GM12878 (cell line): ENCODE measurements around the gene TM9SF4. TPM values are rescaled to one million over a fixed set of nuclear protein-coding genes. Genes with fewer than 3 reads are reported as not detected.

Source experiments
- ATAC-seq: fragments of 200-7000 bp; cut with Tn5 transposase; 3 replicates; pipeline ENCODE4 v1.9.1; 2020; ENCODE audit warnings: mild to moderate bottlenecking, moderate library complexity
- BruUV-seq: library from RNA; stranded (reverse); fragments of 400-500 nt; replicated peaks from 2 replicates; lab custom pipeline; 2021; lab: Mats Ljungman, UMichigan
- CTCF ChIA-PET: fragments of 300-600 bp; sonication (Branson Sonifier 250); formaldehyde crosslinking; extraction: SDS; loops from one replicate; lab custom pipeline; 2021; ENCODE audit warnings: inconsistent platforms; lab: Yijun Ruan, JAX
- POLR2A ChIA-PET: fragments of 350-600 bp; formaldehyde crosslinking; extraction: SDS; loops from one replicate; lab custom pipeline; 2021; ENCODE audit warnings: inconsistent platforms; lab: Charles Lee
- RAD21 ChIA-PET: fragments of 300-600 bp; sonication (Branson Sonifier 250); formaldehyde crosslinking; loops from one replicate; lab custom pipeline; 2023; ENCODE audit warnings: antibody characterized with exemption; ENCODE audit not compliant: unreplicated experiment; lab: Charles Lee
- SMC1A ChIA-PET: fragments of 300-600 bp; sonication (Branson Sonifier 250); formaldehyde crosslinking; loops from one replicate; lab custom pipeline; 2023; ENCODE audit not compliant: unreplicated experiment, uncharacterized antibody; lab: Charles Lee
- DNase-seq: peaks from one replicate; pipeline ENCODE4 v3.0.0-alpha.2; 2011; ENCODE audit warnings: low read depth, low spot score
- FAIRE-seq: peaks from 3 replicates; lab custom pipeline; 2011; peaks lifted over from hg19 to GRCh38; lab: Jason Lieb, UNC
- H2AFZ ChIP-seq: 2 replicates; pipeline ENCODE4 v1.6.0; 2011; ENCODE audit warnings: low read depth, low read length, control low read depth; ENCODE audit not compliant: control insufficient read depth
- H3K27ac ChIP-seq: 2 replicates; pipeline ENCODE4 v1.5.1; 2011; ENCODE audit warnings: control low read depth; ENCODE audit not compliant: control insufficient read depth, insufficient read depth
- H3K27me3 ChIP-seq, 2 experiments: replicated peaks in 1 of 2; 2 replicates each; pipeline versions ENCODE4 v1.6.0 to v1.6.1; 2011; ENCODE audit warnings: low read length in 1 of 2; ENCODE audit not compliant: control insufficient read depth in 2 of 2, insufficient read depth in 2 of 2
- H3K36me3 ChIP-seq, 2 experiments: 2 replicates each; pipeline ENCODE4 v1.5.1; 2011; ENCODE audit warnings: low read length in 1 of 2; ENCODE audit not compliant: control insufficient read depth in 2 of 2, insufficient read depth in 2 of 2
- H3K4me1 ChIP-seq: 2 replicates; pipeline ENCODE4 v1.6.1; 2011; ENCODE audit warnings: mild to moderate bottlenecking, low read length, moderate library complexity, mixed read lengths; ENCODE audit not compliant: control insufficient read depth, insufficient read depth
- H3K4me2 ChIP-seq: 2 replicates; pipeline ENCODE4 v1.6.0; 2011; ENCODE audit warnings: control low read depth; ENCODE audit not compliant: control insufficient read depth, insufficient read depth
- H3K4me3 ChIP-seq: fragments of 200-600 bp; sonication (generic); 2 replicates; pipeline ENCODE4 v1.5.1; 2016
- H3K79me2 ChIP-seq: 2 replicates; pipeline ENCODE4 v1.6.0; 2011; ENCODE audit warnings: low read length; ENCODE audit not compliant: control insufficient read depth, insufficient read depth
- H3K9ac ChIP-seq: 2 replicates; pipeline ENCODE4 v1.8.0; 2011; ENCODE audit warnings: low read length, control low read depth, mixed read lengths; ENCODE audit not compliant: control insufficient read depth, insufficient read depth
- H3K9me3 ChIP-seq: replicated peaks from 3 replicates; pipeline ENCODE4 v1.5.1; 2011; ENCODE audit warnings: mild to moderate bottlenecking, low read length; ENCODE audit not compliant: control insufficient read depth, insufficient read depth
- H4K20me1 ChIP-seq: 2 replicates; pipeline ENCODE4 v1.6.0; 2011; ENCODE audit not compliant: control insufficient read depth, insufficient read depth
- BCL11A ChIP-seq: IDR thresholded peaks from 2 replicates; pipeline ENCODE4 v1.6.1; 2011; ENCODE audit warnings: low read depth, low read length
- CREM ChIP-seq: IDR thresholded peaks from 2 replicates; pipeline ENCODE4 v1.6.1; 2014; ENCODE audit warnings: antibody characterized with exemption, low read depth
- EED ChIP-seq: sonication (generic); IDR thresholded peaks from 2 replicates; pipeline ENCODE4 v1.6.1; 2016; ENCODE audit warnings: antibody characterized with exemption, low read depth
- EP300 ChIP-seq, 2 experiments: fragments of 150-350 bp in 1 of 2; IDR thresholded peaks; 2 replicates each; pipeline ENCODE4 v1.6.1; 2011 to 2012; ENCODE audit warnings: low read depth in 2 of 2, low read length in 2 of 2, borderline replicate concordance in 1 of 2, improper control_type of control experiment in 1 of 2, inconsistent platforms in 1 of 2; ENCODE audit not compliant: control insufficient read depth in 1 of 2
- FOS ChIP-seq: IDR thresholded peaks from 3 replicates; pipeline ENCODE4 v1.6.1; 2011; ENCODE audit warnings: borderline replicate concordance; ENCODE audit not compliant: insufficient read length; ENCODE audit errors: extremely low read depth
- FOXK2 ChIP-seq: fragments of 450-650 bp; IDR thresholded peaks from 2 replicates; pipeline ENCODE4 v1.6.1; 2017; ENCODE audit warnings: mild to moderate bottlenecking, moderate library complexity
- HDAC2 ChIP-seq: fragments of 200-600 bp; sonication (generic); IDR thresholded peaks from 2 replicates; pipeline ENCODE4 v1.6.1; 2017
- NFYB ChIP-seq: IDR thresholded peaks from 2 replicates; pipeline ENCODE4 v1.6.1; 2011; ENCODE audit warnings: low read depth, mild to moderate bottlenecking, low read length, improper control_type of control experiment, moderate library complexity; ENCODE audit not compliant: insufficient read depth
- RFX5 ChIP-seq: IDR thresholded peaks from 2 replicates; pipeline ENCODE4 v1.6.1; 2011; ENCODE audit warnings: low read depth, low read length, improper control_type of control experiment
- RUNX3 ChIP-seq: IDR thresholded peaks from 2 replicates; pipeline ENCODE4 v1.6.1; 2012; ENCODE audit warnings: low read length, inconsistent platforms
- SKIL ChIP-seq: fragments of 450-650 bp; IDR thresholded peaks from 2 replicates; pipeline ENCODE4 v1.6.1; 2017; ENCODE audit warnings: mild to moderate bottlenecking, low read depth, inconsistent platforms; ENCODE audit not compliant: poor library complexity, severe bottlenecking
- SMAD1 ChIP-seq: fragments of 450-650 bp; IDR thresholded peaks from 2 replicates; pipeline ENCODE4 v1.6.1; 2018; ENCODE audit warnings: mild to moderate bottlenecking, low read depth; ENCODE audit not compliant: partially characterized antibody
- SMC3 ChIP-seq: IDR thresholded peaks from 2 replicates; pipeline ENCODE4 v1.6.1; 2011; ENCODE audit warnings: low read length, improper control_type of control experiment, borderline replicate concordance
- STAT1 ChIP-seq: fragments of 450-650 bp; conservative IDR thresholded peaks from 2 replicates; pipeline ENCODE4 v1.6.1; 2014; ENCODE audit warnings: antibody characterized with exemption, mild to moderate bottlenecking
- TCF3 ChIP-seq: IDR thresholded peaks from 2 replicates; pipeline ENCODE4 v1.6.1; 2012; ENCODE audit warnings: low read depth, mild to moderate bottlenecking, low read length, borderline replicate concordance; ENCODE audit not compliant: insufficient read depth
- ZBTB33 ChIP-seq: fragments of 450-650 bp; IDR thresholded peaks from 2 replicates; pipeline ENCODE4 v1.6.1; 2017; ENCODE audit warnings: mild to moderate bottlenecking
- ZNF217 ChIP-seq: fragments of 450-650 bp; IDR thresholded peaks from 2 replicates; pipeline ENCODE4 v1.6.1; 2017; ENCODE audit warnings: antibody characterized with exemption, mild to moderate bottlenecking
- ZNF24 ChIP-seq: fragments of 450-650 bp; IDR thresholded peaks from 2 replicates; pipeline ENCODE4 v1.6.1; 2017; ENCODE audit warnings: antibody characterized with exemption, mild to moderate bottlenecking
- ZNF274 ChIP-seq: IDR thresholded peaks from one replicate; pipeline ENCODE4 v1.8.0; 2011; ENCODE audit not compliant: insufficient read length, insufficient read depth
- WGBS: methylation state at CpG from one replicate; pipeline ENCODE4 v1.1.6; 2016; ENCODE audit warnings: low lambda C conversion rate; ENCODE audit not compliant: insufficient replicate concordance, insufficient coverage; ENCODE audit errors: missing lambda C conversion rate; 5-methylcytosine and 5-hydroxymethylcytosine counted together
- in situ Hi-C: fragments of 300-500 bp; cut with MboI; formaldehyde crosslinking; loops from 9 replicates; pipeline ENCODE4 v1.14.3; 2018; ENCODE audit warnings: mixed read lengths
- intact Hi-C: fragments of 100-400 bp; cut with micrococcal nuclease; formaldehyde crosslinking; loops from one replicate; pipeline ENCODE4 v1.14.2; 2022; ENCODE audit not compliant: unreplicated experiment
- polyA plus RNA-seq, 11 experiments: library from polyadenylated mRNA; depleted of rRNA in 4 of 11; unstranded in 6 of 11; stranded (reverse) in 5 of 11; fragments of >200 nt; fragmentation: Nextera tagmentation in 4 of 11; fragmentation: Illumina TruSeq in 1 of 11; extraction: Ambion mirVana in 4 of 11; extraction: Trizol in 1 of 11; gene quantifications; 1 replicate in 1 of 11; 2 replicates in 10 of 11; pipeline versions ENCODE4 v1.2.1 to v1.2.3, GENCODE V29; 2011 to 2016; ENCODE audit warnings: inconsistent platforms in 2 of 11, missing spikeins in 2 of 11, low read depth in 1 of 11
- total RNA-seq, 4 experiments: library from RNA; depleted of rRNA in 3 of 4; stranded (reverse); fragments of >200 nt in 3 of 4; fragmentation: Illumina TruSeq in 1 of 4; extraction: Trizol in 1 of 4; gene quantifications; 2 replicates each; pipeline versions ENCODE4 v1.2.1 to v1.2.3, GENCODE V29; 2013 to 2021

TM9SF4 gene
- total and polyA plus RNA-seq, 10 of the 15 experiments (the other 5 are each of a cell fraction or from before 2014, with no cell fraction given): 8.5 to 47.8 (median 24.3) TPM

GRCh38 chr20:32204205-32205109 is 94.9 kb downstream of the TM9SF4 start:
- Histone ChIP-seq H3K9ac (peak overlapping the region; percentile 98), H3K36me3 (peaks cover 6 to 25% of the 10 kb centered on the region in 2 experiments), H4K20me1 (no peaks in the 10 kb centered on the region; the same call in 1 of the 2 replicates), H3K9me3 (no peaks in the 10 kb centered on the region), H3K4me2 (peak overlapping the region; percentile 85), H3K27ac (peak overlapping the region; percentile 84), H3K4me1 (peaks cover 23% of the 10 kb centered on the region), H3K4me3 (peak overlapping the region; percentile 77), H2AFZ (no peak overlapping the region), H3K27me3 (no peaks in the 10 kb centered on the region), H3K79me2 (peaks cover 88% of the 10 kb centered on the region)
- DNase-seq (no peak), ATAC-seq (no peak), FAIRE-seq (no peak)
- intact Hi-C loops: loop anchor here (5.0 kb wide), 2 partner anchors 83 to 172 kb away; no protein-coding TSS in a partner anchor
- ChIA-PET RAD21 (interaction anchor here (0.5 to 2.8 kb wide), 10 partner anchors 27 to 225 kb away, joined by 3 to 22 read pairs (median 4); partner anchors contain the start of gene ASXL1), POLR2A (interaction anchor here (0.5 kb wide), 1 partner anchor 41 kb away, joined by 5 read pairs; no protein-coding TSS in a partner anchor), SMC1A (interaction anchor here (1.0 to 1.7 kb wide), 12 partner anchors 9 to 170 kb away, joined by 3 to 9 read pairs (median 3); no protein-coding TSS in a partner anchor), CTCF (interaction anchor here (0.8 to 1.6 kb wide), 3 partner anchors 75 to 170 kb away, joined by 3 to 5 read pairs (median 4); no protein-coding TSS in a partner anchor)
- WGBS: 42% methylated on average over 4 of the region's 4 CpGs
- no TSS peak for BruUV-seq
- in situ Hi-C loops: no loop called here
- no peak for TF ChIP-seq TCF3
- TF ChIP-seq CREM: peak; percentile 59; the same call in 1 of the 2 replicates
- no peak for TF ChIP-seq ZNF274
- TF ChIP-seq SMC3: no peak
- peak; percentile 10; the same call in 1 of the 2 replicates for TF ChIP-seq RUNX3
- TF ChIP-seq ZNF24: no peak
- no peak for TF ChIP-seq ZBTB33
- peak; percentile 73 for TF ChIP-seq EED
- no peak for TF ChIP-seq RFX5
- TF ChIP-seq SMAD1: no peak
- no peak for TF ChIP-seq ZNF217
- TF ChIP-seq HDAC2: no peak
- TF ChIP-seq FOXK2: no peak
- TF ChIP-seq BCL11A: peak; percentile 55; the same call in 1 of the 2 replicates
- no peak for TF ChIP-seq SKIL
- TF ChIP-seq FOS: no peak
- no peak for TF ChIP-seq EP300 (IDR thresholded peaks at IDR 0.05; ENCODE audit: borderline replicate concordance in 1 of 2, control insufficient read depth in 1 of 2, low read depth in 2 of 2, low read length in 2 of 2)
- no peak for TF ChIP-seq NFYB
- TF ChIP-seq STAT1: no peak
